ENCODE measurements around the gene CEACAM8. TPM values are rescaled to one million over a fixed set of nuclear protein-coding genes. Genes with fewer than 3 reads are reported as not detected.
A peak's percentile ranks its signal among the peaks of the same experiment; 100 is the strongest.

The CEACAM8 gene
- total RNA-seq, 2 experiments from 2014 or later, result not detected

- no peaks in the 10 kb centered on the region for H3K36me3 Mint-ChIP-seq
- peak; percentile 29 for DNase-seq
- peaks cover 3% of the 10 kb centered on the region for H3K4me1 Mint-ChIP-seq
- H3K4me3 Mint-ChIP-seq, result no peak overlapping the region
- no peaks in the 10 kb centered on the region for H3K9me3 Mint-ChIP-seq
- H3K27ac Mint-ChIP-seq, result no peak overlapping the region
- H3K27me3 Mint-ChIP-seq, result peaks cover 8% of the 10 kb centered on the region
Measured at GRCh38 chr19:42596391-42597072, 1.8 kb upstream of the CEACAM8 start.

GRCh38 chr19:42595550-42596172 lies 937 bp upstream of the CEACAM8 start:
- H3K4me1 Mint-ChIP-seq, result peaks cover 3% of the 10 kb centered on the region
- no peak overlapping the region for H3K4me3 Mint-ChIP-seq
- H3K9me3 Mint-ChIP-seq, result no peaks in the 10 kb centered on the region
- DNase-seq, result no peak
- no peak overlapping the region for H3K27ac Mint-ChIP-seq
- peaks cover 8% of the 10 kb centered on the region for H3K27me3 Mint-ChIP-seq
- H3K36me3 Mint-ChIP-seq, result no peaks in the 10 kb centered on the region

GRCh38 chr19:42589792-42590191 lies 4.9 kb downstream of the CEACAM8 start:
- no peaks in the 10 kb centered on the region for H3K4me1 Mint-ChIP-seq
- no peaks in the 10 kb centered on the region for H3K36me3 Mint-ChIP-seq
- no peaks in the 10 kb centered on the region for H3K9me3 Mint-ChIP-seq
- no peak for DNase-seq
- no peak overlapping the region for H3K4me3 Mint-ChIP-seq
- H3K27me3 Mint-ChIP-seq, result peaks cover 11% of the 10 kb centered on the region
- no peak overlapping the region for H3K27ac Mint-ChIP-seq

- Mint-ChIP-seq H3K27me3 (peaks cover 16% of the 10 kb centered on the region), H3K27ac (no peak overlapping the region), H3K36me3 (no peaks in the 10 kb centered on the region), H3K4me3 (no peak overlapping the region), H3K9me3 (no peaks in the 10 kb centered on the region), H3K4me1 (no peaks in the 10 kb centered on the region)
- DNase-seq, result no peak
Measured at GRCh38 chr19:42584466-42584865, 10.3 kb downstream of the CEACAM8 start.

- Mint-ChIP-seq H3K9me3 (no peaks in the 10 kb centered on the region), H3K27ac (no peak overlapping the region), H3K4me1 (no peaks in the 10 kb centered on the region), H3K27me3 (peaks cover 8% of the 10 kb centered on the region), H3K4me3 (no peak overlapping the region), H3K36me3 (no peaks in the 10 kb centered on the region)
- DNase-seq, result no peak
Measured at GRCh38 chr19:42577016-42577415, 17.7 kb downstream of the CEACAM8 start.

GRCh38 chr19:42576241-42576640 lies 18.5 kb downstream of the CEACAM8 start:
- Mint-ChIP-seq H3K27me3 (peaks cover 8% of the 10 kb centered on the region), H3K4me1 (no peaks in the 10 kb centered on the region), H3K36me3 (no peaks in the 10 kb centered on the region), H3K4me3 (no peak overlapping the region), H3K27ac (no peak overlapping the region), H3K9me3 (no peaks in the 10 kb centered on the region)
- no peak for DNase-seq

GRCh38 chr19:42573642-42574041 lies 21.1 kb downstream of the CEACAM8 start:
- Mint-ChIP-seq H3K9me3 (no peaks in the 10 kb centered on the region), H3K27ac (no peak overlapping the region), H3K4me1 (no peaks in the 10 kb centered on the region), H3K27me3 (peaks cover 6% of the 10 kb centered on the region), H3K36me3 (no peaks in the 10 kb centered on the region), H3K4me3 (no peak overlapping the region)
- DNase-seq, result no peak

GRCh38 chr19:42571116-42571515 lies 23.6 kb downstream of the CEACAM8 start:
- no peaks in the 10 kb centered on the region for H3K9me3 Mint-ChIP-seq
- no peaks in the 10 kb centered on the region for H3K4me1 Mint-ChIP-seq
- no peaks in the 10 kb centered on the region for H3K36me3 Mint-ChIP-seq
- no peak overlapping the region for H3K4me3 Mint-ChIP-seq
- no peak for DNase-seq
- H3K27me3 Mint-ChIP-seq, result peaks cover 16% of the 10 kb centered on the region
- H3K27ac Mint-ChIP-seq, result no peak overlapping the region

- Mint-ChIP-seq H3K27me3 (peaks cover 16% of the 10 kb centered on the region), H3K4me3 (no peak overlapping the region), H3K27ac (no peak overlapping the region), H3K4me1 (no peaks in the 10 kb centered on the region), H3K36me3 (no peaks in the 10 kb centered on the region), H3K9me3 (no peaks in the 10 kb centered on the region)
- no peak for DNase-seq
Measured at GRCh38 chr19:42569193-42569592, 25.5 kb downstream of the CEACAM8 start.

- Mint-ChIP-seq H3K4me3 (no peak overlapping the region), H3K27me3 (peaks cover 17% of the 10 kb centered on the region), H3K9me3 (no peaks in the 10 kb centered on the region), H3K27ac (no peak overlapping the region), H3K4me1 (no peaks in the 10 kb centered on the region), H3K36me3 (no peaks in the 10 kb centered on the region)
- DNase-seq, result no peak
Measured at GRCh38 chr19:42568006-42568405, 26.7 kb downstream of the CEACAM8 start.

- no peaks in the 10 kb centered on the region for H3K9me3 Mint-ChIP-seq
- no peak overlapping the region for H3K4me3 Mint-ChIP-seq
- no peak for DNase-seq
- no peak overlapping the region for H3K27ac Mint-ChIP-seq
- peaks cover 17% of the 10 kb centered on the region for H3K27me3 Mint-ChIP-seq
- no peaks in the 10 kb centered on the region for H3K4me1 Mint-ChIP-seq
- no peaks in the 10 kb centered on the region for H3K36me3 Mint-ChIP-seq
Measured at GRCh38 chr19:42567567-42567966, 27.2 kb downstream of the CEACAM8 start.

- no peaks in the 10 kb centered on the region for H3K4me1 Mint-ChIP-seq
- no peaks in the 10 kb centered on the region for H3K36me3 Mint-ChIP-seq
- no peaks in the 10 kb centered on the region for H3K9me3 Mint-ChIP-seq
Measured at GRCh38 chr19:42563352-42564210, 31.1 kb downstream of the CEACAM8 start.

GRCh38 chr19:42561512-42561911 lies 33.2 kb downstream of the CEACAM8 start:
- Mint-ChIP-seq H3K4me1 (no peaks in the 10 kb centered on the region), H3K36me3 (no peaks in the 10 kb centered on the region), H3K27ac (no peak overlapping the region), H3K4me3 (no peak overlapping the region), H3K9me3 (no peaks in the 10 kb centered on the region), H3K27me3 (peaks cover 14% of the 10 kb centered on the region)
- DNase-seq, result no peak

More at GRCh38 chr19:42563352-42564210, 31.1 kb downstream of the CEACAM8 start:
- peaks cover 21% of the 10 kb centered on the region for H3K27me3 Mint-ChIP-seq
- no peak overlapping the region for H3K27ac Mint-ChIP-seq
- no peak overlapping the region for H3K4me3 Mint-ChIP-seq
- DNase-seq, result no peak

GRCh38 chr19:42560731-42561130 lies 34.0 kb downstream of the CEACAM8 start:
- Mint-ChIP-seq H3K4me3 (no peak overlapping the region), H3K9me3 (no peaks in the 10 kb centered on the region), H3K27me3 (peaks cover 17% of the 10 kb centered on the region), H3K27ac (no peak overlapping the region), H3K36me3 (no peaks in the 10 kb centered on the region), H3K4me1 (no peaks in the 10 kb centered on the region)
- DNase-seq, result no peak

- H3K9me3 Mint-ChIP-seq, result no peaks in the 10 kb centered on the region
- H3K4me3 Mint-ChIP-seq, result no peak overlapping the region
- no peak for DNase-seq
- H3K4me1 Mint-ChIP-seq, result no peaks in the 10 kb centered on the region
- H3K27ac Mint-ChIP-seq, result no peak overlapping the region
- no peaks in the 10 kb centered on the region for H3K36me3 Mint-ChIP-seq
- H3K27me3 Mint-ChIP-seq, result peaks cover 29% of the 10 kb centered on the region
Measured at GRCh38 chr19:42558450-42559150, 36.1 kb downstream of the CEACAM8 start.

Data from activated naive CD8-positive, alpha-beta T cell treated with anti-CD3 and anti-CD28 coated beads for 36 hours (primary cell).